Stomach (tissue), 4 donors: ENCODE results near the gene CXADR.

Experiments
- CTCF ChIP-seq, 7 experiments: fragments of 450-650 bp in 4 of 7; fragments of 200-600 bp in 3 of 7; sonication (generic) in 3 of 7; IDR thresholded peaks; one replicate each; pipeline ENCODE4 v1.5.1; 2016 to 2019; ENCODE audit warnings: antibody characterized with exemption in 7 of 7, control low read depth in 2 of 7, mild to moderate bottlenecking in 1 of 7
- POLR2A ChIP-seq, 4 donors: fragments of 450-650 bp; IDR thresholded peaks; one replicate each; pipeline ENCODE4 v1.6.1; 2016; ENCODE audit warnings: antibody characterized with exemption in 4 of 4, control low read depth in 2 of 4, mild to moderate bottlenecking in 1 of 4, moderate library complexity in 1 of 4
- POLR2AphosphoS5 ChIP-seq, 3 donors: sonication (generic); formaldehyde crosslinking; IDR thresholded peaks; one replicate each; pipeline ENCODE4 v1.6.1; 2016; ENCODE audit warnings: antibody characterized with exemption in 3 of 3

DNA sequence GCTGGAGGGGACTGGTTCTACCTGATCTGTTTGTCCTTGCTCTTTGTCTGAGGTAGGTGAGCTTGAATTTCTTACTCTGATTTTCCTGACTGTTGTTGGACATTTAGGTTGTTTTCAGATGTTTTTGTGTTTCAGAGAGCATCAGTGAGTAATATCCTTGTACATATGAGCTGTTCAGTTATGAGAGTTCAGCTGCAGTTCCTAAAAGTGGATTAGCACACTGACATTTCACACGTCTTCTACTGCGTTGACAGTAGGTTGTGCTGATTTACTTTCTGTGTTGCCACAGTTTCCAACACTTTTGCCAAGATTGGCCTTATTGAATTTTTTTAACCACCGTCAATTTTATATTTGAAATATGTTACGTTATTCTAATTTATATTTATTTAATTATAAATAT, 27.7 kb downstream of the CXADR start:
- TF ChIP-seq POLR2AphosphoS5 (IDR thresholded peaks at IDR 0.05) (no peak), CTCF (IDR thresholded peaks at IDR 0.05) (no peak), POLR2A (IDR thresholded peaks at IDR 0.05) (no peak)
